HG03066 (cell line): ENCODE data around the gene ACBD6.

ENCODE experiments used
- ATAC-seq: cut with Tn5 transposase; IDR thresholded peaks from one replicate; pipeline ENCODE4 v1.9.1; 2021; ENCODE audit warnings: low read depth; ENCODE audit not compliant: unreplicated experiment

The ACBD6 gene

GRCh38 chr1:180261030-180261429 lies 241.3 kb downstream of the ACBD6 start:
- ATAC-seq = no peak

DNA sequence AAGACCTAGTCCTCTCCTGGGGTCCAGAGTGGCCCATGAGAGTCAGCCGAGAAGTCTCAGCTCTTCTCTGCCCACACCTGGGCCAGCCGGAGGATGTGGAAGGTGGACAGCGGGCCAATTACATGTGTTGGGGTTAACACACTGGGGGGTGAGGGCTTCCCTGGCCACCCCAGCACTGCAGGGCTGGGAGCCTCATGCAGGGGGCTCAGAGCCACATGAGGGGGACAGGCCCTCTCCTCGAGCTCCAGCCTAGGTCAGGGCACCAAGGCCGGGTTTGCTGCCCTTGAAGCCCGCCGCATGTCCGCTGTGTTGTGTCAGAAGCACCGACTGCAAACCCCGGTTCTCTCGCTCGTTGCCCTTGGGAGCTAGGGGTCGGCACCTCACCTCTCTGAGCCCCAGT lies 241.8 kb downstream of the ACBD6 start:
- no peak for ATAC-seq

GRCh38 chr1:180259431-180260338 lies 242.7 kb downstream of the ACBD6 start:
- no peak for ATAC-seq

- ATAC-seq = no peak
Observed at GRCh38 chr1:180258935-180259334, 243.4 kb downstream of the ACBD6 start.

GRCh38 chr1:180258290-180258689 lies 244.1 kb downstream of the ACBD6 start:
- no peak for ATAC-seq

GRCh38 chr1:180257486-180257885 lies 244.9 kb downstream of the ACBD6 start:
- no peak for ATAC-seq

GRCh38 chr1:180257028-180257386 lies 245.4 kb downstream of the ACBD6 start:
- no peak for ATAC-seq

GRCh38 chr1:180256341-180257027 lies 245.9 kb downstream of the ACBD6 start:
- ATAC-seq = no peak

DNA sequence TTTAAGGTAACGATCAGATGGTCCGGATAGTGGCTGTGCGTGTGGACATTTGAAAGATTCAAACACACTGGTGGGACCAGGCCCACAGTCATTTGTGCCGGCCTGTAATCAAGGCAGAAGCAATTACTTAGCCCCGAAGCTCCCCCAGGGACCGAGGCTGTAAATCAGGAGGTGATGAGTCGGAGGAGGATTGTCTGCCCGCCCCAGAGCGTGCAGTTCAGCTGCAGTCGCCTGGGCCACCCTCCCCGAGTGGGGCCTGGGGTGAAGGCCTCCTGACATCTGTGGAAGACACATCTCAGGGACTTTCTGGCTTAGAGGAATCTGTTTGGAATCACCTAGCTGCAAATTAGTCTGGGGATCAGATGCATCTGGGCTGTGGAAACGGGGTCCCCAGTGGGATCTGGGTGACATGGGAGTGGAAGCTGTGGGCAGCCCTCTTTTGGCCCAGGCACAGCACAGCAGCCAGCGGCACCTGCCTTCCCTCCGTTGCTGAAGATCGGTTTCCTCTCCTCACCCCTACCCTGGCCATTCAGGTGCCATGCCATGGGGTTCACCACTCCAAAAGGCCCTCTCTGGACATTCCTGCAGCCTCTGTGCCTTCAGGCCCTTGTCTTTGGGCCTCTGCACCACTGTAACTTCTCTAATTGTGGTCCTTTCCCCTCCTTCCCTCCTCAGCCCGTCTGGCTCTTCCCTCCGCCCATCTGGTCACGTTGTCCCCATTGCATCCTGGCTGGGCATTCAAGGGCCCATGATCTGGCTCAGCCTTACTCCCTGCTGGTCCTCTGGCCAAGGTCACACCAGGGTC lies 246.6 kb downstream of the ACBD6 start:
- no peak for ATAC-seq

- no peak for ATAC-seq
Observed at GRCh38 chr1:180254854-180255253, 247.5 kb downstream of the ACBD6 start.

- no peak for ATAC-seq
Observed at GRCh38 chr1:180254496-180254819, 247.9 kb downstream of the ACBD6 start.

GRCh38 chr1:180253585-180254495 lies 248.5 kb downstream of the ACBD6 start:
- no peak for ATAC-seq

DNA sequence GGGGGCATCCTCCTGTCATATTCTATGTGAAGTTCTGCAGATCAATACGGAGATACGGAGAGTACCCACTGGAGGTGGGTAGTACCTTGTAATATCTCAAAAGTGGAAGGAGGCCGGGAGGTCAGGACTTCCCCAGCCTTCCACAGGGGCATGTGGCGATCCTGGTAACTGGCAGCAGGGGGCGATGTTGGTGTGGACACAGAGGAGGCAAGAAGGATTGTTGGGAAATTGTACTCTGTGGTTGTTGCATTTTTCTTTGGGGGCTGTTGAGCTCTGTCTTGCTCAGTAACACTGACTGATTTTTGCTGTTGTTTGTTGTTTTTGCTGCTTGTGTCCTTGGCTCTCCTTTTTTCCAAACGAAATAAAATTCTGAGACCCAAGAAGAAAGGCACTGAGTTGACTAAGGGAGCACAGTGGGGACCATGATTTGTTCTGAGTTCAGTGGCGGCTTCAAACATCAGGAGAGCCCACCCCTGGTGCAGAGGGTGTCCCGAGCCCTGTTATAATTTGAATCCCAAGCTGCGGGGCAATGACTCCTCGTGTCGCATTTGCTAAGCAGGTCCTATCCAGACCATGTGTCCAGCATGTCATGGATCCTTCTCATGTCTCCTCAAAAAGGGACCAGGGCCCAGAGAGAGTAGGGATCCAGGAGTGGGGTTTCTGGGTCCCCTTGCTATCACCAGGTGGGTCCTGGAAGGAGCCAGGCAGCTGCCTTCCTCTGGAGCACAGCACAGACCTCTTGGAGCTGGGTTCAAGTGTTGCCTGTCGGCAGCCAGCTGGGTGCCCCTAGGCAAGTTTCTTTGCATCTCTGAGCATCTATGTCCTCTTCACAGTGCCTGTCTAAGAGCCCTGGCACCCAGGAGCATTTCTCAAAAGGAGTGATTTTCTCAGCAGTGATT lies 249.5 kb downstream of the ACBD6 start:
- peak; percentile 59 for ATAC-seq

GRCh38 chr1:180251526-180252305 lies 250.7 kb downstream of the ACBD6 start:
- ATAC-seq = no peak

GRCh38 chr1:180250883-180251509 lies 251.4 kb downstream of the ACBD6 start:
- no peak for ATAC-seq

DNA sequence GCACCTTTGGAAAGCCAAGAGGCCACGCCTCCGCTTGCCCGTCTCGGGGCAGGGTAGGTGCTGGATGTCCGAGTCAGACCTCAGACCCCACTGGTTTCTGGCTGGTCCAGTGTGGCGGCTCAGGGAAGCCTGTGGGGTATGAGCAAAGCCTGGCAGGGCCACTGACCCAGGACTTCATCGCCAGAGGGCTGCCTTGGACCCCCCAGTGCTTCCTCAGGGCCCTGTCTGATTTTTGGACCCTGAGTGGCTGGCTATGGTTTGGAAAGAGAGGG lies 251.9 kb downstream of the ACBD6 start:
- ATAC-seq = no peak

GRCh38 chr1:180249725-180250498 lies 252.5 kb downstream of the ACBD6 start:
- ATAC-seq = no peak
